GM12874 (cell line): ENCODE results near the gene UBAC2.

Source experiments
- TF ChIP-seq, protein P1 (sequence below): IDR thresholded peaks from 2 replicates; pipeline ENCODE4 v1.5.1; 2011; ENCODE audit warnings: low read depth, mild to moderate bottlenecking, control low read depth, low read length, moderate library complexity; ENCODE audit not compliant: insufficient read depth

Gene UBAC2

DNA sequence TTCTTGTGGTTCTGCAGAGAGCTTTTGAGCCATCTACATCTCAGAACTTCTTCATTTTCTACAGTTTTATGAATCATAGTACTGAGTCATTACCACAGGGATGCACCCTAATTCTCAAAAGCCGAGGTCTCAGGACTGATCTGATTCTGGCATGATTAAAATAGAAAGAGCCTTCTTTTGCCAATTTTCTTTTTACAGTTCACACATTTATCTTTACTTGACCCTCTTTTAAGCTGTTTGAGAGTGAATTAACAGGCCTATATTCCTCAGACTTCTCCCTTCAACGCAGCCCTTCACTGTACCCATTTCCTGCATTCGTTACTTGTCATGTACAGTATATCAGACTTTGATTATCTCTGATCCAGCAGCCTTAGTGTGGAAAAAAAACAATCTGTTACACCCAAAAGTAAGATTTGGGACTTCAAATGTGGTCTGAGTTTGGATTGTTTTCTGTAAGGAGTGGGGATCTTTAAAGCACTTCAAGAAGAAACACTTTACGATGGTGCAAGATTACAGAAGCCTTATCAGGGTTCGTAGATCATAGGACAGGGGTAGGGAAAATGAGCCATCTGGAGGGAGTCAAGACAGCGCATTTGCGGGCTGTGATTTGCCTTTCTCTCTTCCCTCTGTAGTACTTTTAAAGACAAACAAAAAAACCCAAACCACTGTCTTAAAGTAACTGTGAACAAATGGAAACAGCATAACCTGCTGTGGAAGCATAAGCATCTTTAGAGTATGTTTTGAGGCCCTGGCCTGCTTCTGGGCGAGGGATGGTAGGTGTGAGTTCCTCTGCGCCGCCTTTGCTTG lies 121.8 kb downstream of the UBAC2 start:
- TF ChIP-seq, protein P1, sequence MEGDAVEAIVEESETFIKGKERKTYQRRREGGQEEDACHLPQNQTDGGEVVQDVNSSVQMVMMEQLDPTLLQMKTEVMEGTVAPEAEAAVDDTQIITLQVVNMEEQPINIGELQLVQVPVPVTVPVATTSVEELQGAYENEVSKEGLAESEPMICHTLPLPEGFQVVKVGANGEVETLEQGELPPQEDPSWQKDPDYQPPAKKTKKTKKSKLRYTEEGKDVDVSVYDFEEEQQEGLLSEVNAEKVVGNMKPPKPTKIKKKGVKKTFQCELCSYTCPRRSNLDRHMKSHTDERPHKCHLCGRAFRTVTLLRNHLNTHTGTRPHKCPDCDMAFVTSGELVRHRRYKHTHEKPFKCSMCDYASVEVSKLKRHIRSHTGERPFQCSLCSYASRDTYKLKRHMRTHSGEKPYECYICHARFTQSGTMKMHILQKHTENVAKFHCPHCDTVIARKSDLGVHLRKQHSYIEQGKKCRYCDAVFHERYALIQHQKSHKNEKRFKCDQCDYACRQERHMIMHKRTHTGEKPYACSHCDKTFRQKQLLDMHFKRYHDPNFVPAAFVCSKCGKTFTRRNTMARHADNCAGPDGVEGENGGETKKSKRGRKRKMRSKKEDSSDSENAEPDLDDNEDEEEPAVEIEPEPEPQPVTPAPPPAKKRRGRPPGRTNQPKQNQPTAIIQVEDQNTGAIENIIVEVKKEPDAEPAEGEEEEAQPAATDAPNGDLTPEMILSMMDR, result no peak

DNA sequence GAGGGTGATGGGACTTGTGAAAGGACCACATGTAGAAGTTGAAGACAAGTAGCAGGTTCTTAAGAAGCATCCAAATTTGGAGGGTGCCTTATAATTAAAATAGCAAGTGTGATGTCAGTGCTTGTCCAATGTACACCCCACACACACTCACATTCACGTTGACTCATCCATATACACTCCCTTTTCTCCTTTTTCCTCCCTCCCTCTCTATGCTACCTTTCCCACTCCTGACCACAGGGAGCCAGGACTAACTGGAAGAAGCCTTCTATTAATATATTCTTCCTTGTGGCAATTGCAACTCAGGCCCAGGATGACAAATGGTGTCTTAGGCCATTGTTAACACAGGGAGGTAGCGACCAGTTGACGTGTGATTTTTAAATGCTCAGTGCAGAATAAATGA lies 122.8 kb downstream of the UBAC2 start:
- TF ChIP-seq, protein P1, result no peak

DNA sequence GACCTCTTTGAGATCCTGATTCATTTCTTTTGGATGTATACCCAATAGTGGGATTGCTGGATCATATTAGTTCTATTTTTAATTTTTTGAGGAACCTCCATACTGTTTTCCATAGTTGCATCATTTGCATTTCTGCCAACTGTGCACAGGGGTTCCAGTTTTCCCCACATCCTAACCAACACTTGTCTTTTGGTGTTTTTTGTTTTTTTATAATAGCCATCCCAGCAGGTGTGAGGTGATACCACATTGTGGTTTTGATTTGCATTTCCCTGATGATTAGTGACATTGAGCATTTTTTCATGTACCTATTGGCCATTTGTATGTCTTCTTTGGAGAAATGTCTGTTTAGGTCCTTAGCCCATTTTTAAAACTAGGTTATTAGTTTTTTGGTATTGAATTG lies 125.4 kb downstream of the UBAC2 start:
- TF ChIP-seq, protein P1, result no peak

DNA sequence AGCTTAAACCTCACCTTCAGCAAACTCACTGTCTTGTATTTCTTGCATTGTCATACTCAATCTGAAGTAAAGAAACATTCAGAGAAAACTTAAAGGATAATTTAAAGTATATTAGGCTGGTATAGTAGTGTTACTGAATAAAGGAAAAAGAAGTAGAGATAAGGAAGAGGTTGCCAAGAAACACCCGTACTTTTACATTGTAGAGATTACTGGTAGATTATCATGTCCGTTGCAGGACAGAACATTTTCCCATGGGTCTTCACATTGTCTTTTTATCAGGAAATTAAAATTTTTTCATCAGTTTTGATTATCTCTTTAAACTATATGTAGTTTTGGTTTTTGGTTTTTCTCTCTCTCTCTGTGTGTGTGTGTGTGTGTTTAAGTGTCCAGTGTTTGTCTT lies 126.5 kb downstream of the UBAC2 start:
- TF ChIP-seq, protein P1, result no peak

DNA sequence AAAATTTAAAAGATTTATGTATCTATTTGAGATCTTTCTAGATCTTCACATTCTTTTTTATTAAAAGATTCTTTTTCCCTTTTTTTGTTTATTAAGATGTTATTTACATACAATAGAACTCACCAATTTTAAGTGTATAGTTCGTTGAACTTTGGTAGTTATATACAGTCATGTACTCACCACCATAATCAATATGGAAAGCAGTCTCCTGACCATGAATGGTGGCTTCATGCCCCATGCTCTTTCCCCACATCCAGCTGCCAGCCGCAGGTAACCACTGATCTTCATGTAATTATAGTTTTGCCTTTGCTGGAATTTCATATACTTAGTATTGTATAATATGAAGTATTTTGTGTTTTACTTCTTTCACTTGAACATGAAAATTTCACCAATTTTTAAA lies 127.1 kb downstream of the UBAC2 start:
- TF ChIP-seq, protein P1, result no peak

DNA sequence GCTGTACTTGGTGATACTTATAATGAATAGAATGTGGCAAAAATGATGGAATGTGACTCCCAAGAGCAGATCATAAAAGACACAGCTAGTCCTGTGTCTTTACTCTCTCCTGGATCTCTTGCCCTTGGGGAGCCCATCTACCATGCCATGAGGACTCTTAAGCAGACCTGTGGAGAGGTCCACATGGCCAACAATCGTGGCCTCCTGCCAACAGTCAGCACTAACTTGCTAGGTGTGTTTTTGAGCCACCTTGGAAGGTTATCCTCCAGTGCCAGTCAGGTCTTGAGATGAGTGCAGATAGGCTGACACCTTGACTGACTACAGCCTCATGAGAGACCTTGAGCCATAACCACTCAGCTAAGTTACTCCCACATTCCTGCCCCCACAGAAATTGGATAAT lies 128.8 kb downstream of the UBAC2 start:
- TF ChIP-seq, protein P1, result no peak

DNA sequence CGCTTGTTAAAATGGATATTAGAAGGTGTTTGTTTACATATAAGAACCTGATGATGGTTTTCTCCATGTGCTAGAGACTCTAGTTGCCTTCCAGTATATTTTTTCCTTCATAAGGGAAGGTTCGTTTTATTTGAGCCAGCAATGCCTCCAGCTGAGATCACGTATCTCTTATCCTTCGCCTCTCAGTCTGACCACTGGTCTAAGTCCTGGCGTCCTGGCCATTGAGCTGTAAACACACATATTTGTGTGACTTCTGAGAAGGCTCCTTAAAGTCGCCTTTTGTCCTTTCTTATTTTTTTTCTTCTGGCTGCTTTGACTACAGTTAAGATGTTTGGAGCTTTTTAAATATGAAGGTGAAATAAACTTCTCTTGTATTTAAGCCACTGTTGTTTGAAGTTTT lies 130.3 kb downstream of the UBAC2 start:
- TF ChIP-seq, protein P1, result no peak

DNA sequence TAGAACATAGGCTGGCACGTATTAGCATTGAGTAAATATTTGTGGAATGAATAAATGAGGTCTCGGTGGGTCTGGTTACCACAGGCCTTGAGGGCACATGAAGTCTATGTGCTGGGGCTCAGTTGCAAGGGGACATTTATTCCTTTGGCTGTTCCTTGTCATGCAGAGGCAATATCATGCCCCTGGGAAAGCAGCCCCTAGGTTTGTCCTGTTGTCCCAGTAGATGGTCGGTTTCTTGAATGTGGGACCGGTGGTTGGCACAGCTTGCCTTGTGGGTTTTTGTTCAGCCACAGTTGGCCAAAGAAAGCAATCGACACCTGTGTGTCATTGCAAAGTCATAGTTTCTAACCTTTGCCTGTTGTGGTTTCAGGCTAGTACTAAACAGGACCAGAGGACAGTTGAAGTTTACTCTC lies 131.2 kb downstream of the UBAC2 start:
- TF ChIP-seq, protein P1, result no peak
